Smooth muscle cell of the coronary artery (primary cell): ENCODE data around the gene TEKT2. TPM values are rescaled to one million over a fixed set of nuclear protein-coding genes. Genes with fewer than 3 reads are reported as not detected.

ENCODE experiments used
- total RNA-seq: library from RNA; depleted of rRNA; stranded (reverse); fragments of >200 nt; gene quantifications from 2 replicates; pipeline ENCODE4 v1.2.3, GENCODE V29; 2014; ENCODE audit warnings: low replicate concordance

The TEKT2 gene
- 0.38 TPM in 1 of 2 replicates, not detected in the other for total RNA-seq

GRCh38 chr1:36083635-36084496, at the start of gene TEKT2:
Gene TEKT2 (plus strand): TSS chr1:36084094. CDS start chr1:36084922, 828 bp downstream.

GRCh38 chr1:36088577-36089392, 4.9 kb downstream of the TEKT2 start, which contains the start of gene ADPRS:
Gene ADPRS (plus strand): TSS chr1:36088892. CDS start chr1:36088905, 13 bp downstream.

GRCh38 chr1:36125129-36125991, 41.5 kb downstream of the TEKT2 start, which contains the start of gene COL8A2:
Gene COL8A2 (minus strand): TSS chr1:36125222. CDS start chr1:36100242, 24,980 bp downstream.

Other genes with a start within 250 kb of the TEKT2 start
- 10.0 and 11.7 TPM in 2 replicates for gene AGO1, start 200.9 kb upstream of the TEKT2 start, total RNA-seq
- 10.7 and 20.1 TPM in 2 replicates for gene AGO3, start 153.0 kb upstream of the TEKT2 start, total RNA-seq
- 21.9 and 29.8 TPM in 2 replicates for gene ADPRS, start 4.8 kb downstream of the TEKT2 start, total RNA-seq
- 1.3 and 5.0 TPM in 2 replicates for gene COL8A2, start 41.1 kb downstream of the TEKT2 start, total RNA-seq
- 51.1 and 78.5 TPM in 2 replicates for gene TRAPPC3, start 65.4 kb downstream of the TEKT2 start, total RNA-seq
- 45.4 and 81.4 TPM in 2 replicates for gene MAP7D1, start 72.1 kb downstream of the TEKT2 start, total RNA-seq
- gene THRAP3, start 140.3 kb downstream of the TEKT2 start, total RNA-seq: 33.2 and 82.2 TPM in 2 replicates
- 2.7 and 3.2 TPM in 2 replicates for gene SH3D21, start 222.3 kb downstream of the TEKT2 start, total RNA-seq
- gene EVA1B, start 239.6 kb downstream of the TEKT2 start, total RNA-seq: 58.5 and 143 TPM in 2 replicates